ENCODE results near the gene ALS2CL.

The ALS2CL gene

GRCh38 chr3:46662771-46663551 lies 30.5 kb downstream of the ALS2CL start:
- DNase-seq, result no peak

- DNase-seq, result peak; percentile 39
Observed at GRCh38 chr3:46661776-46662766, 31.4 kb downstream of the ALS2CL start.

- DNase-seq, result peak; percentile 17
Observed at GRCh38 chr3:46660543-46661523, 32.6 kb downstream of the ALS2CL start.

- no peak for DNase-seq
Observed at GRCh38 chr3:46660003-46660402, 33.5 kb downstream of the ALS2CL start.

- no peak for DNase-seq
Observed at GRCh38 chr3:46659285-46659684, 34.2 kb downstream of the ALS2CL start.

- DNase-seq, result no peak
Observed at GRCh38 chr3:46656778-46657556, 36.5 kb downstream of the ALS2CL start.

- no peak for DNase-seq
Observed at GRCh38 chr3:46655271-46655670, 38.2 kb downstream of the ALS2CL start.

GRCh38 chr3:46651084-46651483 lies 42.4 kb downstream of the ALS2CL start:
- no peak for DNase-seq

GRCh38 chr3:46649436-46649835 lies 44.0 kb downstream of the ALS2CL start:
- DNase-seq, result no peak

GRCh38 chr3:46648096-46648495 lies 45.4 kb downstream of the ALS2CL start:
- DNase-seq, result no peak

- no peak for DNase-seq
Observed at GRCh38 chr3:46646700-46647099, 46.8 kb downstream of the ALS2CL start.

- no peak for DNase-seq
Observed at GRCh38 chr3:46643701-46644100, 49.8 kb downstream of the ALS2CL start.

- no peak for DNase-seq
Observed at GRCh38 chr3:46642971-46643370, 50.5 kb downstream of the ALS2CL start.

GRCh38 chr3:46640927-46641326 lies 52.6 kb downstream of the ALS2CL start:
- no peak for DNase-seq

- DNase-seq, result no peak
Observed at GRCh38 chr3:46639221-46639620, 54.3 kb downstream of the ALS2CL start.

GRCh38 chr3:46634856-46635255 lies 58.6 kb downstream of the ALS2CL start:
- no peak for DNase-seq

GRCh38 chr3:46632792-46633191 lies 60.7 kb downstream of the ALS2CL start:
- DNase-seq, result no peak

- DNase-seq, result peak; percentile 84
Observed at GRCh38 chr3:46629551-46630517, 63.6 kb downstream of the ALS2CL start.

GRCh38 chr3:46628901-46629369 lies 64.5 kb downstream of the ALS2CL start:
- DNase-seq, result no peak

- DNase-seq, result no peak
Observed at GRCh38 chr3:46627078-46627477, 66.4 kb downstream of the ALS2CL start.

All from NCI-H82 (cell line).